Umbilical cord (tissue), 2 donors: ENCODE results near the gene CWF19L1. TPM values are rescaled to one million over a fixed set of nuclear protein-coding genes. Genes with fewer than 3 reads are reported as not detected.
"Not testable (repeated sequence)": the region's sequence is repeated elsewhere in the genome, so short reads cannot be mapped to it uniquely, and the experiment has no call there.

Source experiments
- DNase-seq: peaks from one replicate; pipeline ENCODE4 v3.0.0-alpha.2; 2015; ENCODE audit warnings: low spot score
- total RNA-seq: library from RNA; depleted of rRNA; stranded (reverse); fragments of >200 nt; gene quantifications from one replicate; pipeline ENCODE4 v1.2.3, GENCODE V29; 2014; ENCODE audit warnings: low replicate concordance; ENCODE audit not compliant: insufficient read depth

The CWF19L1 gene
- total RNA-seq = 11.1 TPM

DNA sequence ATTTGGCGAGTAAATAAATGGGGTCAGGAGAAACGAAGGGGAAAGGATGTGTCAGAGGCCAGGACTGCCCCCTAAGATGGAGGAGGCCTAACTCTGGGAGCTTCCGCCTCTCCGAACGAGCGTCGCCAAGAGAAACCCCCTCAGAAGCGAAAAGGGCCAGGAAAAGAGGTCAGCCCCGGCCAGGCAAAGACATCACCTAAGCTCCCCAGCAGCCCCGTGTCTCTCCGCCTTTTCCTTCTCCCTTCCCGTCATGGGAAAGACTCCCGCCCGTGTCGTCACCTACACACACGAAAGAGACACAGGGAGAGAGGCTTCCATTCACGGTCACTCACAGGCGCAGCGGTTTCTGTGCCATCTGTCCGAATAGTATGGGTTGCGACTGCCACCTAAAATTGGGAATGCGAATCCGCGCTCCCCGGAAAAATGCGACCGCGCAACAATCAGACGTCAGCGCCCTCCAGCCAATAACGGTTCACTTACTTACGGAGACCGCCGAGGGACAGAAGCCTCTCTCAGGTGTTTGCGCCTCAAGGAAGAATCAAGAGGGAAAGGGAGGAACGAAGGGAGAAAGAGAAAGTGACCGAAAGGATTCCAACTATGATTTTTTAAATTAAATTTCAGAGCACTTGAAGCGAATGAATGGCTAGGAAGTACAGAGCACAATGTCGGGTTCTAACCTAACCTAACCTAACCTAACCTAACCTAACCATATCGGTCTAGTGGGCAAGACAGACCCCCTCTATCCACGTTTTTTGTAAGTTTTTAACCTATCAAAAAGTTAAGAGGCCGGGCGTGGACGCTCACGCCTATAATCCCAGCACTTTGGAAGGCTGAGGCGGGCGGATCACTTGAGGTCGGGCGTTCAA lies at the start of gene CWF19L1:
CWF19L1 (minus strand) TSS at position 400 of the 866 bp plus-strand sequence; CDS start at position 355, 45 bp downstream.
- peak; percentile 92 for DNase-seq

DNA sequence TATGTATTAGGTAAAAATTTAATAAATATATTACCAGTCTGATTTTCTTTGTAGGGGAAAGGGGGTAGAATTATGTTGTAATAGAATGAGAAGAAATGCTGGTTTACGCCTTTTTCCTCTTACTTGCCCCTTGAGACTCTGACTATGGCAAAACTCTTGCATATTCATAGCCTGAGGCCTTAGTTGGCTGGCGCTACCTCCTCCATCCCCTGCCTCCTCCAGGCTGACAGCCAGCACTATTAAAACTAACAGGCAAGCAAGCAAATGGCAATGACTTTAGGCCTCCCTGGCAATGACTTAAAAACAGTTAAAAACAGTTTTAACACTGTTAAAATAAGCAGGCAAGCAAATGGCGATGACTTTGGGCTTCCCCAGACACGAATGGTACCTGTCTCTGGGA lies 48.2 kb upstream of the CWF19L1 start:
- no peak for DNase-seq

DNA sequence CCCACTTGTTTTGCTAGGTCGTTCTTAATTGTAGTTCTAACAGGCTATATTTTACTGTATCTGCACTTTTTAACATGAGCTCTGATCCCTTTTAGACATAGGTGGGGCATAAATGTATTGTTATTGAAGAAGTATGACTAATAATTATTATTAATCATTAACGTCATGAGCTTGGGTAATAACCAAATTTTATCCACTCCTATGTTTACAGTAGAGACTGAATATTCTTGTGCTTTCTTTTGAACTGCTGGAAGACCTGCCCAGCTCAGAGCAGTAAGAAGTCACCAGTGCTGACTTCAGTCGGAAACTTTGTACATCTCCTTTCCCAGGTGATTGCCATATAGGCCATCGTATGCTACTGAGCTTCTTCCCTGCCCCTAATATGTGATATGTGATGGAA lies 43.9 kb upstream of the CWF19L1 start:
- no peak for DNase-seq

DNA sequence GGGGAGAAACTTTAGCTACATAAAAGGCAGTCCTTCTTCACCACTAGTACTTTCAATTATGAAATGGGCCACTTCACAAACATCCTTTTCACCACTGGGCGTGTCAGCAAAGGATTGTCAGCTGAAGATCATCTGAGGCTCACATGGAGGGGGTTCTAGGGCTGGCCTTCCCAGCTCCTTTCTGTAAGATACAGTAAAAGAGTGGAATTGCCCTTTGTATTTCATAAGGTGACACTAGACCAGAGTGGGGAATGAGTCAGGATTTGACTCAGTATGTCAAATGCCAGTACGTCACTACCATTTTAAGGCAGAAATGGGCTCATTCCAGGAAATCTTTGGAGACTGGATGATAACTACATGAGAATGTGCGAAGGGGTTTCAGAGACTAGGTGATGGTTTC lies 40.2 kb upstream of the CWF19L1 start:
- no peak for DNase-seq

DNA sequence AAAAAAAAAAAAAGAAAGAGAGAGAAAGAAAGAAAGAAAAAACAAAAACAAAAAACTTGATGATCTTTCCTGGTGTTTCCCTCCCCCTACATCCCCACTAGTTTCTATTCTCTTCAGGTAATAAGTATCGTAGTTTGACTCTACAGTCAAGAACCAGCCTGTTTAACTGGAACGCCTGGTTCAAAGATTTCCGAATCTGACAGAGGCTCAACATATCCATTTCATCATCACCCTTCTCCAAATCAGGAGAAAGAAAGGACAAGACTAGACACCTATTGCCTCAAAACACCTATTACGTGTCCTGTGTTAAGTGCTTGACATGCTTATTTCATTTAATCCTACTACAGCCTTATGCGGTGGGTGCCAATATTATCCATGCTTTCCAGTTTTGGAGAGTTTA lies 39.4 kb upstream of the CWF19L1 start:
- no peak for DNase-seq

DNA sequence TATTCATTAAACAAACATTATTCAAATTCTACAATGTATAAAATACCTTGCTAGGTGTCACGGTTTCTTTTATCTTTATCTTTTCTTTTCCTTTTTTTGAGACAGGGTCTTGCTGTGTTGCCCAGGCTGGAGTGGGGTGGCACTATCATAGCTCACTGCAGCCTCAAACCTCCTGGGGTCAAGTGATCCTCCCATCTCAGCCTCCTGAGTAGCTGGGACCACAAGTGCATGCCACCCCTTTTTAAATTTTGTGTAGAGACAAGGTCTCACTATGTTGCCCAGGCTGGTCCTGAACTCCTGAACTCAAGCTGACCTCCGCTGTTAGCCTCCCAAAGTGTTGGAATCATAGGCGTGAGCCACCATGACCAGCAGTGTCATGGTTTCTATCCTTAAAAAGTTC lies 37.0 kb upstream of the CWF19L1 start:
- DNase-seq = no peak

DNA sequence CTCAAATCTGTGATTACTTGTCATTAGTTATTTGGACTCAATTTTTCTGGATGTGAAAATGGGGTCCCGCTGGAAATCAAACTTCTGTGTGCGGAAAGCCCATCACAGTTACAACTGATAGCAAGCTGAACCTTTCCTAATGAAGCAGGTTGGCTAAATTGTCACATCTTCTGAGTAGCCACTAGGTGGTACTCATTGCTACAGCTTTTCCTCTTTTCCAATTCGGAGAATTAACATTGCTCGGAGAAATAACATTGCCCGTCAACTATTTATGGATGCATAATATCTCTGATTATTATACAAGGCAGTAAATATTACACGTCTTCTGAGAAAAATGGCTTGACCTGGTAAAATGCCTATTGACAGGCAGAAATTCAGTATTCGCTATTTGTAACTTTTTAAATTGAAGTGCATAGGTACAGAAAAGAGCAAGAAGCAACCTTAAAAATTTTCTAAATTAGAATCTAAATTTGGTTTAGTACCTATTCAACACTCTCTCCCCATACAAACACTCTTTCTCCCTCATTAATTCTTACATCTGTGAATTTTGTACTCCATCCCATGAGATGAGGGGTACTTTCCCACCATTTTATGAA lies 36.4 kb upstream of the CWF19L1 start:
- DNase-seq = no peak

DNA sequence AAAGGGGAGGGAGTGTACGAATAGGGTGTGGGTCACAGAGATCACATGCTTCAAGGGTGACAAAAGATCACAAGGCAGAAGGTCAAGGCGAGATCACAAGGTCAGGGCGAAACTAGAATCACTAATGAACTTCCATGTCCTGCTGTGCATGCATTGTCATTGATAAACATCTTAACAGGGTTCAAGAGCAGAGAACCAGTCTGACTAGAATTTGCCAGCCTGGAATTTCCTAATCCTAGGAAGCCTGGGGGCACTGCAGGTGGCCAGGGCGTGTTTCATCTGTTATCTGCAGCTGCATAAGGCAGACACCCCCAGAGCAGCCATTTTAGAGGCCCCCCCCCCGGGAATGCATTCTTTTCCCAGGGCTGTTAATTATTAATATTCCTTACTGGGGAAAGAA lies 33.7 kb upstream of the CWF19L1 start:
- not testable (repeated sequence) for DNase-seq

DNA sequence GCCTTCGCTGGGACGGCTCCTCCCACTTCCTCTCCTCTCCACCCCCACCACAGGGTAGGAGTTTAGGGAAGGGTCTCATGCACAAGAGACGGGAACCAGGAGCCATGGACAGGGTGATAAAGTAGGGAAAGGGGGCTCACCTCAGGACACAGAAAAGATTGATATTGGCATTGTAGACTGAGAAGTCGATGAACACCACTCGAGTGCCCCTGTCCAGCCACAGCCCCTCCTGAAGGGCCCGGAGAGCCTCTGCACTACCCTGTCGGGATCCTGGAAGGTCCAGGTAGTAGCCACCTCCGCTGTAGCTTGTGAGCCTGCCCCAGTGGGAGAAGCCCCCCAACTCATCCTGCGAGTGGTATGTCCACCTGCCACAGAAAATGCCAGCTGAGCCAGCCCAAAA lies 29.8 kb upstream of the CWF19L1 start:
- no peak for DNase-seq

DNA sequence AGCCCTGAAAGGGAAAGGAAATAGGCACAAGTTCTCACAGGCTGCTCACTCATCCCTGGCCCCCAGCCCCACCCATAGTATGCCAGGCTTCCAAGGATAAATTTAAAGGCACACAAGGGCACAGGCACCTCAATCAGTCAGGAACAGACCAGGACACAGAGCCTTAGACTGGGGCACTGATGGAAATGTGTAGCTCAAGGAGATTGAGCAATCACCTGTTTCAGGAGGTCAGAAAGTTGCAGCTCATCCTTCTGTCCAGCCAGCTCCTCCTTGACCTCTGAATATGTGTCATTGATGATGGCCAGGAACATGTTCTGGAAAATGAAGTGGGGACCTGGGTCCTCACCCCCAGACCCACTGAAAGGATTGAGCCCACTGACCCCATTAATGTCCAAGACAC lies 25.6 kb upstream of the CWF19L1 start:
- no peak for DNase-seq

DNA sequence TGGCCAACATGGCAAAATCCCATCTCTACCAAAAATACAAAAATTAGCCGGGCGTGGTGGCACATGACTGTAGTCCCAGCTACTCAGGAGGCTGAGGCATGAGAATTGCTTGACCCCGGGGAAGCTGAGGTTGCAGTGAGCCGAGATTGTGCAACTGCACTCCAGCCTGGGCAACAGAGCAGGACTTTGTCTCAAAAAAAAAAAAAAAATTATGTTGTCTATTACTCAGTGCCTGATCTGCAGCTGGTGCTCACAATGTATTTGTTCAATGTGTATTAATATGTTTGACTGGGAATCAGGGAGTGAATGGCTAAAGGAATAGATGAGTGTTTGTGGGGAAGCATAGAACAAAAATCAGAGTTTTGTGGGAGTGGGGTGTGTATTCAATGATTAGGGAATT lies 24.9 kb upstream of the CWF19L1 start:
- not testable (repeated sequence) for DNase-seq

DNA sequence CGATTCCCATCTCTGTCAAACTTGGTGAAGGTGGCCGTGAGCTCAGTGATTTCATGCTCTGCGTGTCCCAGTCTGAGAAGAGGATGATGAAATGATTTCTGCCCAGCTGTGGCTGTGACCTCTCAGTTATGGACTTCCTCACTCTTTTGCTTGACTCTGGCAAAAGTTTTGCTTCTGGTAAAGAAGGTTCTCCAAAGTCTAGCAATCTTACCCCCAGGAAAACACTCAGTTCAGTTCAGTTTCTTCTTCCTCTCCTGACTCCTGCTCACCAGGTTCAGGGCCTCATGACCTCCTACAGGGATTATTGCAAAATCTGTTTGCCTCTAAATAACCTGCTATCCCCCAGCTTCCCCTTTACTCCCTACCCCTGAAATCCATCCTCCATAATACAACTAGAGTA lies 23.9 kb upstream of the CWF19L1 start:
- DNase-seq = peak; percentile 18

DNA sequence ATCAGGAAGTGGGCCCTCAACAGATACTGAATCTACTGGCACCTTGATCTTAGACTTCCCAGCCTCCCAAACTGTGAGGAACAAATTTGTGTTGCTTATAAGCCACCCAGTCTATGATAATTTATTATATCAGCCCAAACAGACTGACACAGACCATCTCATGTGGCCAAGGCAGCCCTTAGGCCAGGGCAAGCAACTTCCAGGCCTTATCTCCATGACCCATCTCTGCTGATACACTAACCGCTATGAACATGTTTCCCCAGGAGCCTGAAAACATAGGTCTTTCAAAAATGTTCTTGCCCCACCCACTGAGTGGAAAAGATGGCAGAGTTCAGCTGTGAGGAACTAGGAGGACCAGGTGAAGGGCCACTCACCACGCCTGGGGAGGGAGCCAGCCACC lies 22.2 kb upstream of the CWF19L1 start:
- no peak for DNase-seq

DNA sequence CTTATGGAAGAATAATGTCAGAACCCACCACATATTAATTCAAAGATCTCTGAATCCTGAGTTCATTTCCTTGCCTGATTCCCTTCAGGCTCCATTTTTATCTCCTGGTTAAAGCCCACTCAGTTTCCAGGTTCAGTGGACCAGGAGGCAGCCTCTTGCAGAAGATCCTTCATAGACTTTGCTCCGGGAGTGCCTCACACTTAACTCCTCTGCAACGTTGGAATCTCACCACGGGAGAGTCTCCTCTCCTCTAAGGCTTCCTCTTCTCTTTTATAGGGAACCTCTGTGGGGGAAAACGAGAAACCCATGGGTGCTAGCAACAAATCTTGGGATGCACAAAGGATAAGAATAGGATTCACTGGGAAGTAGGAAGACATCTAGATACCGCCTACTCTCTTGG lies 20.8 kb upstream of the CWF19L1 start:
- DNase-seq = no peak

DNA sequence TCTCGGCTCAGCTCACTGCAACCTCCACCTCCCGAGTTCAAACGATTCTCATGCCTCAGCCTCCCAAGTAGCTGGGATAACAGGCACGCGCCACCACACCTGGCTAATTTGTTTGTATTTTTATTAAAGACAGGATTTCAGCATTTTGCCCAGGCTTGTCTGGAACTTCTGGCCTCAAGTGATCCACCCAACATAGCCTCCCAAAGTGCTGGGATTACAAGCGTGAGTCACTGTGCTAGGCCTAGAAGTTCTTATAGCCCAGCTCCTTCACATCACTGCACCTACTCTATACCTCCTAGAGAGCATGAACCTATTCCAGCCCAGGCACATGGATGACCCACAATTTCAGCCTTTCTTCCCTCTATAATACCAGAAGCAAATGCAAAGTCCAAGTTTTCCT lies 20.3 kb upstream of the CWF19L1 start:
- DNase-seq = no peak

DNA sequence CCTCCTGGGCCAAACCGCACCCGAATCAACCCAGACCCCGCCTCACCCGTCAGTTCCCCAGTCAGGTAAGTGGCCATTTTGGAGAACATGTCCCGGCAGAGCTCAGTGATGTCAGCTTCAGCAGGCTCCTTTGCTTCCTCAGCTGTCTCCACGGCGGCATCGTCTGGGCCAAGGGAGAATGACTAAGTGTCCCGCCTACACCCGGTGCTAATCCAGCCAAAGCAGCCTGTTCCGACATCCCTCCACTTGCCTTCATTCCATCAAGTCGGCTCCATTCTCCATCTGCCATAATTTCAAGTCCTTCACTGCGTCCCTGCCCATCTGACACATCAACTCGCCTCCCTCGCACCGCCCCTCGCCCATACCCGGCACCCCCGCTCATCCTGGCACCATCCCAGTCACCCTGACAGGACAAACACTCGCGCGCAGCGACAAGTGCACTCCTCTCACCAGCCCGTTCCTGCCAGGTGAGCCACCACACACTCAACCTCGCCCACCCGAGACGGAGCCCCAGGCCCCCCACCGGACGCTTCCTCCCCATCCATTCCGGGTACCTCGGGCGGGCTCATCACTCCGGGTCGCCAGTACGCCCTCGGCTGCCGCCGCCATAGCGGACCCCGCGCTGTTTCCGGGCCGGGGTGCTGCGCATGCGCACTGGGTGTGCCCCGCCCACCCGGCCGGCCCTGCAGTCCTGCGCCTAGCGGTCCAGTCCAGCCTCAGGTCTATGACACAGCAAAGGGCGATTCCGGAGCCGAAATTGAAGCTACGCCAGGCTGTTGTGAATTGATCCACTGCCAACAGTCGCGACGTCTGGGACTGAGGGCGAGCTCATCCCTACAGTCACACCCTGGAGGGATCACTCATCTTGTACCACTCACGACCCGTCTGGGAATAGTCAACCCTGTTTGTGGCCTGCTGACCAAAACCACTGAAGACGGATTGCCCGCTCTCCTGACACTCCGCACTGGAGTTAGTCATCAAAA lies 18.9 kb upstream of the CWF19L1 start, which contains the start of gene BLOC1S2:
BLOC1S2 (minus strand) TSS at position 630 of the 983 bp plus-strand sequence; CDS start at position 609, 21 bp downstream.
- DNase-seq = peak; percentile 88

DNA sequence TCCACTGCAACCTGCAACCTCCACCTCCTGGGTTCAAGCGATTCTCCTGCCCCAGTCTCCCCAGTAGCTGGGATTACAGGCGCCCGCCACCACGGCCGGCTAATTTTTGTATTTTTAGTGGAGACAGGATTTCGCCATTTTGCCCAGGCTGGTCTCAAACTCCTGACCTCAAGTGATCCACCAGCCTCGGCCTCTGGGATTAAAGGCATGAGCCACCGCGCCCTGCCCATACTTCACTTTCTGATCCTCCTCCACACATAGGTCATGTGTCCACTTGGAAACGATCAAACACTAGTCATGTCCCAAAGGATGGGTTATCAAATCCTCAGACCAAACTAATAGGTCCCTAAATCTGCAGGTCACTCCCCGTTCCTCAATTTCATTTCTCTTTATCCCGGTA lies 17.9 kb upstream of the CWF19L1 start:
- DNase-seq = not testable (repeated sequence)

DNA sequence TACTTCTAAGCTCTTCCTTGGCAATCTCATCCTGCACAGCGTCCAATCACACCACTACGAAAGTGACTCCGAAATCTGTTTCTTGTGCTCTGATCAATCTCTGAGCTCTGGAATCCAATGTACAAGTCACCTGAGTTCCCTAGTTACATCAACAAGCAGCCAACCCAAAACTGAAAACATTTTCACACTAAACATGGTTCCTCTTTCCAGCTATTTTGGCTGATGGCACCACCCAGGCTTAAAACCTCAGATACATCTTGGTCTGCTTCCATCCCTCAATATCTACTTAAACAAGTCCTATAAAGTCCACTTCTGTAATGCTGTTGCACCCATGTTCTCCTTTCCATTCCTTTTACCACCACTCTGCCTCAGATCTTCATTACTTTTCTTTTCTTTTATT lies 15.5 kb upstream of the CWF19L1 start:
- no peak for DNase-seq

DNA sequence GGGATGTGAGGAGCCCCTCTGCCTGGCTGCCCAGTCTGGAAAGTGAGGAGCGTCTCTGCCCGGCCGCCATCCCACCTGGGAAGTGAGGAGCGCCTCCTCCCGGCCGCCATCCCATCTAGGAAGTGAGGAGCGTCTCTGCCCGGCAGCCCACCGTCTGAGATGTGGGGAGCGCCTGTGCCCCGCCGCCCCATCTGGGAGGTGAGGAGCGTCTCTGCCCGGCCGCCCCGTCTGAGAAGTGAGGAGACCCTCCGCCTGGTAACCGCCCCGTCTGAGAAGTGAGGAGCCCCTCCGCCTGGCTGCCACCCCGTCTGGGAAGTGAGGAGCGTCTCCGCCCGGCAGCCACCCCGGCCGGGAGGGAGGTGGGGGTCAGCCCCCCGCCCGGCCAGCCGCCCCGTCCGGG lies 9.5 kb upstream of the CWF19L1 start:
- not testable (repeated sequence) for DNase-seq

DNA sequence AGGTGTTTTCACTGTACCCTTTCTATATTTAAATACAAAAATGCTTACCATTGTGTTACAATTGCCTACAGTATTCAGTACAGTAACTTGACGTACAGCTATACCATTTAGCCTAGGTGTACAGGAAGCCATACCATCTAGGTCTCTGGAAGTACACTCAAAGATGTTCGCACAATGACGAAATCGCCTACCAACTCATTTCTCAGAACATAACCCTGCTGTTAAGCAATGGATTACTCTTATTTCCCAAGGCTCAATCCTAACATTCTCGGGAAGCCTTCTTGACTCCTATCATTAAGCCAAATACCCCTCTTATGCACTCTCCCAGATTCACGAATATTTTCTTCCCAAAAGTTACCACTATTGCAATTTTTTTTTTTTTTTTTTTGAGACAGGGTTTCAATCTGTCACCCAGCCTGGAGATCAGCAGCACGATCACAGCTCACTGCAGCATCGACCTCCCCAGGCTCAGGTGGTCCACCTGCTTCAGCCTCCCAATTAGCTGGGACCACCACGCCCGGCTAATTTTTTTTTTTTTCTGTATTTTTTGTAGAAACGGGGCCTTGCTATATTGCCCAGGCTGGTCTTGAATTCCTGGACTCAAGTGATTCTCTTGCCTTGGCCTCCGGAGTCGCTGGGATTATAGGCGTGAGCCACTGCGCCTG lies 1.5 kb downstream of the CWF19L1 start:
- no peak for DNase-seq

DNA sequence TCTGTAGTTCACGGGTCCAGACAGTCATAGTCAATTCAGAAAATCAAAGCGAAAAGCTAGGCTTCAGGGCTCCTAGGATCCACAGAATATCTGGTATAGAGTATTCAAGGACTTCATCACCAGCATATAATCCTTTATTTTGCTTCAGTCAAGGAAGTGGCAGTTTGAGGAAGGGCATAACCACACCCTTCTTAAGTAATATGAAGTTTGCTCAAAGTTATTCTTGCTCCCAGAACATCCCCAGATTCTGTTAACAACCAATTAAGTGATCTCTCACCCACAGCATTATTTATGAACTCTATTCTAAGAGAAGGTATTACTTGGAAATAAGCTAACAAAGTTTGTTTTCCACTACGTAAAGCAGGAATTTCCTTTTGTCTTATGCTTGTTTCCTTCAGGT lies 13.2 kb downstream of the CWF19L1 start:
- DNase-seq = no peak
